A673 (cell line): Measurements from ENCODE around the gene RUNX2. TPM values are rescaled to one million over a fixed set of nuclear protein-coding genes. Genes with fewer than 3 reads are reported as not detected.

Experiments
- BruUV-seq: library from RNA; stranded (reverse); fragments of 400-500 nt; replicated peaks from 2 replicates; lab custom pipeline; 2021; lab: Mats Ljungman, UMichigan
- CTCF ChIA-PET: fragments of 300-600 bp; sonication (Branson Sonifier 250); formaldehyde crosslinking; loops from one replicate; lab custom pipeline; 2022; ENCODE audit warnings: antibody characterized with exemption; lab: Charles Lee
- POLR2A ChIA-PET: fragments of 300-600 bp; sonication (Branson Sonifier 250); formaldehyde crosslinking; loops from one replicate; lab custom pipeline; 2022; ENCODE audit warnings: antibody characterized with exemption; ENCODE audit not compliant: low non-redundant PET; lab: Charles Lee
- DNase-seq: peaks from one replicate; pipeline ENCODE4 v3.0.0-alpha.2; 2015; ENCODE audit warnings: low spot score
- H3K27ac ChIP-seq: fragments of 200-600 bp; sonication (generic); 2 replicates; pipeline ENCODE4 v1.5.1; 2016; ENCODE audit warnings: mixed run types, low read depth, mild to moderate bottlenecking, mixed read lengths, antibody characterized with exemption, low read length; ENCODE audit not compliant: poor library complexity, severe bottlenecking
- H3K27me3 ChIP-seq: fragments of 200-600 bp; sonication (generic); replicated peaks from 2 replicates; pipeline ENCODE4 v1.6.1; 2017; ENCODE audit warnings: mixed run types, low read depth, mild to moderate bottlenecking, mixed read lengths, antibody characterized with exemption, low read length; ENCODE audit not compliant: insufficient read depth, poor library complexity
- H3K36me3 ChIP-seq: fragments of 200-600 bp; sonication (generic); 2 replicates; pipeline ENCODE4 v1.6.1; 2016; ENCODE audit warnings: mixed run types, mild to moderate bottlenecking, mixed read lengths, antibody characterized with exemption, low read length; ENCODE audit not compliant: insufficient read depth, poor library complexity, severe bottlenecking
- H3K4me1 ChIP-seq: fragments of 200-600 bp; sonication (generic); 2 replicates; pipeline ENCODE4 v1.6.1; 2017; ENCODE audit warnings: mixed run types, mild to moderate bottlenecking, mixed read lengths, antibody characterized with exemption, low read length; ENCODE audit not compliant: insufficient read depth, poor library complexity, severe bottlenecking
- H3K4me3 ChIP-seq: fragments of 200-600 bp; sonication (generic); 2 replicates; pipeline ENCODE4 v1.5.1; 2016; ENCODE audit warnings: low read depth, mixed run types, mild to moderate bottlenecking, mixed read lengths, low read length; ENCODE audit not compliant: poor library complexity, severe bottlenecking
- H3K9me3 ChIP-seq: fragments of 200-600 bp; sonication (generic); 2 replicates; pipeline ENCODE4 v1.6.1; 2016; ENCODE audit warnings: mixed run types, low read depth, mild to moderate bottlenecking, mixed read lengths, antibody characterized with exemption, low read length; ENCODE audit not compliant: poor library complexity, severe bottlenecking
- EZH2 ChIP-seq: fragments of 200-600 bp; sonication (generic); IDR thresholded peaks from 2 replicates; pipeline ENCODE4 v1.6.1; 2017; ENCODE audit warnings: borderline replicate concordance, low read depth, mild to moderate bottlenecking, mixed read lengths, antibody characterized with exemption, low read length; ENCODE audit not compliant: poor library complexity, severe bottlenecking
- intact Hi-C: fragments of 100-400 bp; cut with micrococcal nuclease; formaldehyde crosslinking; loops from one replicate; pipeline ENCODE4 v1.10.0; 2022; ENCODE audit not compliant: unreplicated experiment
- total RNA-seq: library from RNA; stranded (reverse); gene quantifications from 2 replicates; pipeline ENCODE4 v1.2.3, GENCODE V29; 2021
- TF ChIP-seq, protein P1 (sequence below): fragments of 300-800, 200-600 bp; sonication (generic); conservative IDR thresholded peaks from 2 replicates; pipeline ENCODE4 v1.5.1; 2017; ENCODE audit warnings: low read depth, mild to moderate bottlenecking, antibody characterized with exemption, low read length, moderate library complexity, mixed read lengths

RUNX2 gene
- total RNA-seq, 1 experiment from 2014 or later: 4.9 TPM

DNA sequence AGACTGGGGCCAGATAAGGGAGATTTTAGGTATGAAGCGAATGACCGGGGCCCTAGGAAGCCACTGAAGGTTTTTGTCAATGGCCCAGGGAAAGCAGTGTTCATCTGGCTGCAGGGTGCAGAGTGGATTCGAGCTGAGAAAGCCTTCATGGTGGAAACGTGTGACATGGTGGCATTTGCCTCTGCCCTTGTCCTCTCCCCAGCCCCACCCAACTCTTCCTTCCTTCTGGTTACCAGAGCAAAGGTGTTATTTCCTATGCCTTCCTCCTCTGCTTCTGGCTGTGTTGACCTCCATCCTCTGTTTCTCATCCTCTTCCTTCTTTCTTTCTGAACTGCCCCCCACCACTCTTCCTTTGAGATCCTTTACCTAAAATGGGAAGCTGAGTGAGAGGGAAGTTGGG, 244.7 kb downstream of the RUNX2 start:
- TF ChIP-seq EZH2: no peak
- TF ChIP-seq, protein P1, sequence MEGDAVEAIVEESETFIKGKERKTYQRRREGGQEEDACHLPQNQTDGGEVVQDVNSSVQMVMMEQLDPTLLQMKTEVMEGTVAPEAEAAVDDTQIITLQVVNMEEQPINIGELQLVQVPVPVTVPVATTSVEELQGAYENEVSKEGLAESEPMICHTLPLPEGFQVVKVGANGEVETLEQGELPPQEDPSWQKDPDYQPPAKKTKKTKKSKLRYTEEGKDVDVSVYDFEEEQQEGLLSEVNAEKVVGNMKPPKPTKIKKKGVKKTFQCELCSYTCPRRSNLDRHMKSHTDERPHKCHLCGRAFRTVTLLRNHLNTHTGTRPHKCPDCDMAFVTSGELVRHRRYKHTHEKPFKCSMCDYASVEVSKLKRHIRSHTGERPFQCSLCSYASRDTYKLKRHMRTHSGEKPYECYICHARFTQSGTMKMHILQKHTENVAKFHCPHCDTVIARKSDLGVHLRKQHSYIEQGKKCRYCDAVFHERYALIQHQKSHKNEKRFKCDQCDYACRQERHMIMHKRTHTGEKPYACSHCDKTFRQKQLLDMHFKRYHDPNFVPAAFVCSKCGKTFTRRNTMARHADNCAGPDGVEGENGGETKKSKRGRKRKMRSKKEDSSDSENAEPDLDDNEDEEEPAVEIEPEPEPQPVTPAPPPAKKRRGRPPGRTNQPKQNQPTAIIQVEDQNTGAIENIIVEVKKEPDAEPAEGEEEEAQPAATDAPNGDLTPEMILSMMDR: no peak
- ChIA-PET POLR2A (no interaction called here), CTCF (no interaction called here)
- Histone ChIP-seq H3K4me1 (peaks cover 4% of the 10 kb centered on the region), H3K27me3 (no peaks in the 10 kb centered on the region), H3K4me3 (no peak overlapping the region), H3K36me3 (no peaks in the 10 kb centered on the region), H3K9me3 (no peaks in the 10 kb centered on the region), H3K27ac (no peak overlapping the region)
- DNase-seq: no peak
- intact Hi-C loops: no loop called here
- no TSS peak for BruUV-seq

DNA sequence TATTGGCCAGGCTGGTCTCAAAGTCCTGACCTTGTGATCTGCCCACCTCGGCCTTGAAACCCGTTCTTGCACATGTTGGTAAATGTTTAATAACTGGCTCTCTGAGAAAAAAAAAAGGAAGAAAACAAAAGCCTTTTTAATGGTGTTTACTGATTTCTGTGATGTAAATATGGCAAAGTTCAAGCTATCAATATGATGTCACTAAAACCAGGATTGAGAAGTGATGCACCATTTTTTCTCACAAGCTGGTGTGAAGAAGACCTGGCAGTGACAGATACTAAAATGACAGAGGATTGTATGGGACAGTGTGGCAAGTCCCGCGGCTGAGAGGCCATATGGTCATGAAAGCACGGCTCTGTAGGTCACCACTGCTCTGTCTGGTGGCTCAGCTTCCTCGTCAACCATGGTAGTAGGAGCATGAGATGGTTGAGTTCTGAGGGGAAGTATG, 245.9 kb downstream of the RUNX2 start:
- H3K4me1 ChIP-seq: peaks cover 8% of the 10 kb centered on the region
- no peaks in the 10 kb centered on the region for H3K36me3 ChIP-seq
- no peak overlapping the region for H3K27ac ChIP-seq
- no peaks in the 10 kb centered on the region for H3K27me3 ChIP-seq
- DNase-seq: no peak
- intact Hi-C loops: no loop called here
- ChIA-PET CTCF (no interaction called here), POLR2A (no interaction called here)
- H3K9me3 ChIP-seq: no peaks in the 10 kb centered on the region
- BruUV-seq: no TSS peak
- no peak overlapping the region for H3K4me3 ChIP-seq
- TF ChIP-seq, protein P1: no peak
- no peak for TF ChIP-seq EZH2

DNA sequence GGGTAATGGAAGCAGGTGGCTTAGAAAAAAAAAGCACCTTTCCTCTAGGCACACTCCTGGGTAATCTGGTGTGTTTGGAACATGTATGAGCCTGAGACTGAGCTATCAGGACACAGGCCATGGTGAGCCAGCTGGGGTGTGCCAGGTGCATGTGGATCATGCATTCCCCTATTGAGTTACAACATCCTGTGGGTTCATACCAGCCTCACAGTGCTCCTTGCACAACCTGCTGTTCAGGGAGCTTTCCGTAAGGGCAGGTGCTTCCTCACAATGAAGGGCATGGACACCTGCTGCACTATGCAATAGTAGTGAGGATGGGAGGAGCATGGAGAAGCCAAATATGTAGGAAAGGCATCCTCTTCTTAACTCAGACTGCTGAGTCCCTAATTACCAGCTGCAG, 246.8 kb downstream of the RUNX2 start:
- no peak for DNase-seq
- H3K27me3 ChIP-seq: no peaks in the 10 kb centered on the region
- no peak for TF ChIP-seq EZH2
- TF ChIP-seq, protein P1: no peak
- intact Hi-C loops: no loop called here
- H3K27ac ChIP-seq: no peak overlapping the region
- H3K36me3 ChIP-seq: no peaks in the 10 kb centered on the region
- H3K9me3 ChIP-seq: no peaks in the 10 kb centered on the region
- no TSS peak for BruUV-seq
- ChIA-PET CTCF (no interaction called here), POLR2A (no interaction called here)
- H3K4me1 ChIP-seq: peaks cover 8% of the 10 kb centered on the region
- no peak overlapping the region for H3K4me3 ChIP-seq
